ENCODE measurements around the gene RACGAP1.
"Not testable (repeated sequence)": the region's sequence is repeated elsewhere in the genome, so short reads cannot be mapped to it uniquely, and the experiment has no call there.

The RACGAP1 gene

GRCh38 chr12:50032854-50033581, 7.7 kb upstream of the RACGAP1 start:
- no peak for TF ChIP-seq CTCF (IDR thresholded peaks at IDR 0.05; ENCODE audit: poor library complexity, severe bottlenecking)
- no peak overlapping the region for H3K27ac ChIP-seq (ENCODE audit: poor library complexity, severe bottlenecking)
- DNase-seq (ENCODE audit: low spot score) (peak; percentile 65), ATAC-seq (ENCODE audit: low read depth) (no peak)
- no peaks in the 10 kb centered on the region for H3K36me3 ChIP-seq (ENCODE audit: low read depth)
- no peaks in the 10 kb centered on the region for H3K9me3 ChIP-seq (ENCODE audit: severe bottlenecking)
- peaks cover 5% of the 10 kb centered on the region for H3K4me1 ChIP-seq (ENCODE audit: insufficient read depth, poor library complexity, severe bottlenecking)
- no peaks in the 10 kb centered on the region for H3K27me3 ChIP-seq (ENCODE audit: insufficient read depth, poor library complexity, severe bottlenecking)
- no peak overlapping the region for H3K4me3 ChIP-seq (ENCODE audit: severe bottlenecking)

GRCh38 chr12:50032515-50032853, 7.2 kb upstream of the RACGAP1 start:
- Histone ChIP-seq H3K27me3 (ENCODE audit: insufficient read depth, poor library complexity, severe bottlenecking) (no peaks in the 10 kb centered on the region), H3K27ac (ENCODE audit: poor library complexity, severe bottlenecking) (no peak overlapping the region), H3K9me3 (ENCODE audit: severe bottlenecking) (no peaks in the 10 kb centered on the region), H3K4me1 (ENCODE audit: insufficient read depth, poor library complexity, severe bottlenecking) (peaks cover 5% of the 10 kb centered on the region), H3K4me3 (ENCODE audit: severe bottlenecking) (no peak overlapping the region), H3K36me3 (ENCODE audit: low read depth) (no peaks in the 10 kb centered on the region)
- ATAC-seq (ENCODE audit: low read depth), result no peak
- no peak for DNase-seq (ENCODE audit: low spot score)
- no peak for TF ChIP-seq CTCF (IDR thresholded peaks at IDR 0.05; ENCODE audit: poor library complexity, severe bottlenecking)

DNA sequence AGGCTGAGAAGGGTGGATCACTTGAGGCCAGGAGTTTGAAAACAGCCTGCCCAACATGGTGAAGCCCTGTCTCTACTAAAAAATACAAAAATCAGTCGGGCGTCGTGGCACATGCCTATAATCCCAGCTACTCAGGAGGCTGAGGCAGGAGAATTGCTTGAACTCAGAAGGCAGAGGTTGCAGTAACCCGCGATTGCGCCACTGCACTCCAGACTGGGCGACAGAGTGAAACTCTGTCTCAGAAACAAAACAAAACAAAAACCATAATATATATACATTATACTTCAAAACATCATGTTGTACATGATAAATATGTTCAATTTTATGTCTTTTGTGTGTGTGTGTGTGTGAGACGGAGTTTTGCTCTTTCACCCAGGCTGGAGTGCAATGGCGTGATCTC, 5.2 kb upstream of the RACGAP1 start:
- H3K9me3 ChIP-seq (ENCODE audit: severe bottlenecking); H3K4me3 ChIP-seq (ENCODE audit: severe bottlenecking); H3K36me3 ChIP-seq (ENCODE audit: low read depth); ATAC-seq (ENCODE audit: low read depth); DNase-seq (ENCODE audit: low spot score); H3K27ac ChIP-seq (ENCODE audit: poor library complexity, severe bottlenecking); H3K4me1 ChIP-seq (ENCODE audit: insufficient read depth, poor library complexity, severe bottlenecking); H3K27me3 ChIP-seq (ENCODE audit: insufficient read depth, poor library complexity, severe bottlenecking): not testable (repeated sequence)

DNA sequence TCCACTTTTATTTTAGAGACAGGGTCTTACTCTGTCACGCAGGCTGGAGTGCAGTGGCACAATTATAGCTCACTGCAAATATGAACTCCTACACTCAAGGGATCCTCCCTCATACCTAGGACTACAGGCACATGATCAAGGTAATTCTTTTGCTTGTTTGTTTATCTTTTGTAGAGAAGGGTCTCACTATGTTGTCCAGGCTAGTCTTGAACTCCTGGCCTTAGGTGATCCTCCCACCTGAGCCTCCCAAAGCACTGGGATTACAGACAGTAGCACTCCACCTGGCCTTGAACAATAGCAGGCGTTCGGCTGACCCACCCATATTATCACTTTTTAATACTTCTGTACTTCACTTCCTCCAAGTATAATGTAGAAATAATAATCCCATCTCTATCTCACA, 1.4 kb upstream of the RACGAP1 start:
- no peak for ATAC-seq (ENCODE audit: low read depth)
- DNase-seq (ENCODE audit: low spot score), result no peak
- no peak overlapping the region for H3K27ac ChIP-seq (ENCODE audit: poor library complexity, severe bottlenecking)
- H3K36me3 ChIP-seq (ENCODE audit: low read depth), result peaks cover 18% of the 10 kb centered on the region
- no peaks in the 10 kb centered on the region for H3K9me3 ChIP-seq (ENCODE audit: severe bottlenecking)
- H3K4me3 ChIP-seq (ENCODE audit: severe bottlenecking), result no peak overlapping the region
- H3K27me3 ChIP-seq (ENCODE audit: insufficient read depth, poor library complexity, severe bottlenecking), result no peaks in the 10 kb centered on the region
- peaks cover 10% of the 10 kb centered on the region for H3K4me1 ChIP-seq (ENCODE audit: insufficient read depth, poor library complexity, severe bottlenecking)
- no peak for TF ChIP-seq CTCF (IDR thresholded peaks at IDR 0.05; ENCODE audit: poor library complexity, severe bottlenecking)

DNA sequence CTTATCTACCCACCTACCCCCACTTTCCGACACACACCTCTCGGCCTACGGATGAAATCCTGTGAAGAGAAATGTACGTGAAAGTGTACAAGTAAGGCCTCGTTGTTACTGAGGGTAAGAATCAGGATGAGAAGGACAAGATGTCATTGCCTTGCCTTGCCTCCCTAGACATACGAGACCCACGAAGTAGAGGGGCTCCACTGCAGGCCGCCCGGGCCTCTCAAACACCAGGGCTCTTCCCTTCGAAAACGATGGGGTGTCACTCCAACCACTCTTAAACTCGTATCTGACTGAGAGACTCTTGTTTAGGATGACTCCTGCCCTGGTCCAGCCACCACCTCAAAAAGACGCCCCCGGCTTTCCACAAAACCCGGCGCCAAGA, 498 bp downstream of the RACGAP1 start:
- Histone ChIP-seq H3K27me3 (ENCODE audit: insufficient read depth, poor library complexity, severe bottlenecking) (no peaks in the 10 kb centered on the region), H3K36me3 (ENCODE audit: low read depth) (peaks cover 24% of the 10 kb centered on the region), H3K27ac (ENCODE audit: poor library complexity, severe bottlenecking) (peak overlapping the region; percentile 56), H3K4me3 (ENCODE audit: severe bottlenecking) (peak overlapping the region; percentile 75), H3K4me1 (ENCODE audit: insufficient read depth, poor library complexity, severe bottlenecking) (peaks cover 10% of the 10 kb centered on the region), H3K9me3 (ENCODE audit: severe bottlenecking) (no peaks in the 10 kb centered on the region)
- peak; percentile 51 for ATAC-seq (ENCODE audit: low read depth)
- no peak for TF ChIP-seq CTCF (IDR thresholded peaks at IDR 0.05; ENCODE audit: poor library complexity, severe bottlenecking)
- no peak for DNase-seq (ENCODE audit: low spot score)
